ENCODE measurements around the gene MAST3. TPM values are rescaled to one million over a fixed set of nuclear protein-coding genes. Genes with fewer than 3 reads are reported as not detected.

MAST3 gene
- total and polyA plus RNA-seq, 2 of the 13 experiments (the other 11 are each of a cell fraction or from before 2014, with no cell fraction given), result 4.1 to 4.6 TPM

GRCh38 chr19:18152817-18153555 lies 55.4 kb downstream of the MAST3 start, which contains the start of gene PIK3R2 (continued):
- TF ChIP-seq, protein P1, sequence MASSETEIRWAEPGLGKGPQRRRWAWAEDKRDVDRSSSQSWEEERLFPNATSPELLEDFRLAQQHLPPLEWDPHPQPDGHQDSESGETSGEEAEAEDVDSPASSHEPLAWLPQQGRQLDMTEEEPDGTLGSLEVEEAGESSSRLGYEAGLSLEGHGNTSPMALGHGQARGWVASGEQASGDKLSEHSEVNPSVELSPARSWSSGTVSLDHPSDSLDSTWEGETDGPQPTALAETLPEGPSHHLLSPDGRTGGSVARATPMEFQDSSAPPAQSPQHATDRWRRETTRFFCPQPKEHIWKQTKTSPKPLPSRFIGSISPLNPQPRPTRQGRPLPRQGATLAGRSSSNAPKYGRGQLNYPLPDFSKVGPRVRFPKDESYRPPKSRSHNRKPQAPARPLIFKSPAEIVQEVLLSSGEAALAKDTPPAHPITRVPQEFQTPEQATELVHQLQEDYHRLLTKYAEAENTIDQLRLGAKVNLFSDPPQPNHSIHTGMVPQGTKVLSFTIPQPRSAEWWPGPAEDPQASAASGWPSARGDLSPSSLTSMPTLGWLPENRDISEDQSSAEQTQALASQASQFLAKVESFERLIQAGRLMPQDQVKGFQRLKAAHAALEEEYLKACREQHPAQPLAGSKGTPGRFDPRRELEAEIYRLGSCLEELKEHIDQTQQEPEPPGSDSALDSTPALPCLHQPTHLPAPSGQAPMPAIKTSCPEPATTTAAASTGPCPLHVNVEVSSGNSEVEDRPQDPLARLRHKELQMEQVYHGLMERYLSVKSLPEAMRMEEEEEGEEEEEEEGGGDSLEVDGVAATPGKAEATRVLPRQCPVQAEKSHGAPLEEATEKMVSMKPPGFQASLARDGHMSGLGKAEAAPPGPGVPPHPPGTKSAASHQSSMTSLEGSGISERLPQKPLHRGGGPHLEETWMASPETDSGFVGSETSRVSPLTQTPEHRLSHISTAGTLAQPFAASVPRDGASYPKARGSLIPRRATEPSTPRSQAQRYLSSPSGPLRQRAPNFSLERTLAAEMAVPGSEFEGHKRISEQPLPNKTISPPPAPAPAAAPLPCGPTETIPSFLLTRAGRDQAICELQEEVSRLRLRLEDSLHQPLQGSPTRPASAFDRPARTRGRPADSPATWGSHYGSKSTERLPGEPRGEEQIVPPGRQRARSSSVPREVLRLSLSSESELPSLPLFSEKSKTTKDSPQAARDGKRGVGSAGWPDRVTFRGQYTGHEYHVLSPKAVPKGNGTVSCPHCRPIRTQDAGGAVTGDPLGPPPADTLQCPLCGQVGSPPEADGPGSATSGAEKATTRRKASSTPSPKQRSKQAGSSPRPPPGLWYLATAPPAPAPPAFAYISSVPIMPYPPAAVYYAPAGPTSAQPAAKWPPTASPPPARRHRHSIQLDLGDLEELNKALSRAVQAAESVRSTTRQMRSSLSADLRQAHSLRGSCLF (CRISPR knock-in tag; IDR thresholded peaks at IDR 0.05; ENCODE audit: borderline replicate concordance), result no peak
- no peak; the same call in 1 of the 2 replicates for TF ChIP-seq HIVEP1 (CRISPR knock-in tag; IDR thresholded peaks at IDR 0.05)
- no peak for TF ChIP-seq ZSCAN12 (CRISPR knock-in tag; IDR thresholded peaks at IDR 0.05)
- TF ChIP-seq STAG1 (CRISPR knock-in tag; IDR thresholded peaks at IDR 0.05), result no peak
- TF ChIP-seq ZNF691 (CRISPR knock-in tag; IDR thresholded peaks at IDR 0.05; ENCODE audit: borderline replicate concordance, low read depth), result no peak
- TF ChIP-seq, protein P2, sequence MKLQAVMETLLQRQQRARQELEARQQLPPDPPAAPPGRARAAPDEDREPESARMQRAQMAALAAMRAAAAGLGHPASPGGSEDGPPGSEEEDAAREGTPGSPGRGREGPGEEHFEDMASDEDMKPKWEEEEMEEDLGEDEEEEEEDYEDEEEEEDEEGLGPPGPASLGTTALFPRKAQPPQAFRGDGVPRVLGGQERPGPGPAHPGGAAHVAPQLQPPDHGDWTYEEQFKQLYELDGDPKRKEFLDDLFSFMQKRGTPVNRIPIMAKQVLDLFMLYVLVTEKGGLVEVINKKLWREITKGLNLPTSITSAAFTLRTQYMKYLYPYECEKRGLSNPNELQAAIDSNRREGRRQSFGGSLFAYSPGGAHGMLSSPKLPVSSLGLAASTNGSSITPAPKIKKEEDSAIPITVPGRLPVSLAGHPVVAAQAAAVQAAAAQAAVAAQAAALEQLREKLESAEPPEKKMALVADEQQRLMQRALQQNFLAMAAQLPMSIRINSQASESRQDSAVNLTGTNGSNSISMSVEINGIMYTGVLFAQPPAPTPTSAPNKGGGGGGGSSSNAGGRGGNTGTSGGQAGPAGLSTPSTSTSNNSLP (IDR thresholded peaks at IDR 0.05; ENCODE audit: low read depth, low read length), result no peak
- no peak for TF ChIP-seq CCAR2 (optimal IDR thresholded peaks at IDR 0.05; ENCODE audit: low read depth, low read length)
- TF ChIP-seq ZNF44 (CRISPR knock-in tag; IDR thresholded peaks at IDR 0.05), result no peak
- no peak for TF ChIP-seq ZFP82 (CRISPR knock-in tag; IDR thresholded peaks at IDR 0.05; ENCODE audit: borderline replicate concordance)
- TF ChIP-seq ZKSCAN1 (IDR thresholded peaks at IDR 0.05; ENCODE audit: low read length), result no peak
- no peak for TF ChIP-seq ZSCAN30 (CRISPR knock-in tag; IDR thresholded peaks at IDR 0.05)
- no peak for TF ChIP-seq CREB3 (CRISPR knock-in tag; IDR thresholded peaks at IDR 0.05)
- no peak for TF ChIP-seq FOXK1 (CRISPR knock-in tag; IDR thresholded peaks at IDR 0.05; ENCODE audit: borderline replicate concordance, low read depth)
- no peak for TF ChIP-seq TGIF2 (CRISPR knock-in tag; IDR thresholded peaks at IDR 0.05)
- no peak; the same call in 1 of the 2 replicates for TF ChIP-seq TAF1 (CRISPR knock-in tag; IDR thresholded peaks at IDR 0.05)
- TF ChIP-seq ZBTB34 (CRISPR knock-in tag; IDR thresholded peaks at IDR 0.05), result no peak
- no peak for TF ChIP-seq MTF2 (CRISPR knock-in tag; IDR thresholded peaks at IDR 0.05; ENCODE audit: borderline replicate concordance)
- no peak for TF ChIP-seq SMAD3 (CRISPR knock-in tag; IDR thresholded peaks at IDR 0.05)
- TF ChIP-seq CC2D1A (CRISPR knock-in tag; IDR thresholded peaks at IDR 0.05), result no peak
- no peak for TF ChIP-seq ZFYVE20 (CRISPR knock-in tag; IDR thresholded peaks at IDR 0.05; ENCODE audit: borderline replicate concordance, low read depth)
- TF ChIP-seq ZFY (CRISPR knock-in tag; IDR thresholded peaks at IDR 0.05), result peak; percentile 69

All from HepG2 (cell line).